Measurements from ENCODE around the gene ABCG2.

DNA sequence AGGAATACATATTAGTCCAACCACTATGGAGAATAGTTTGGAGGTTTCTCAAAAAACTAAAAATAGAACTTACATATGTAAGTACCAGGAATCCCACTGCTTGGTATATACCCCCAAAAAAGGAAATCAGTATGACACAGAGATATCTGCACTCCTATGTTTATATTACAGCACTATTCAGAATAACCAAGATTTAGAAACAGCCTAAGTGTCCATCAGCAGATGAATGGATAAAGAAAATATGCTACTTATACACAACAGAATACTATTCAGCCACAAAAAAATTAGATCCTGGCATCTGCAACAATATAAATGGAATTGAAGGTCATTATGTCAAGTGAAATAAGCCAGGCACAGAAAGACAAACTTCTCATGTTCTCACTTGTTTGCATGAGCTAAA is 27.5 kb upstream of the ABCG2 start:
- TF ChIP-seq, protein P1, sequence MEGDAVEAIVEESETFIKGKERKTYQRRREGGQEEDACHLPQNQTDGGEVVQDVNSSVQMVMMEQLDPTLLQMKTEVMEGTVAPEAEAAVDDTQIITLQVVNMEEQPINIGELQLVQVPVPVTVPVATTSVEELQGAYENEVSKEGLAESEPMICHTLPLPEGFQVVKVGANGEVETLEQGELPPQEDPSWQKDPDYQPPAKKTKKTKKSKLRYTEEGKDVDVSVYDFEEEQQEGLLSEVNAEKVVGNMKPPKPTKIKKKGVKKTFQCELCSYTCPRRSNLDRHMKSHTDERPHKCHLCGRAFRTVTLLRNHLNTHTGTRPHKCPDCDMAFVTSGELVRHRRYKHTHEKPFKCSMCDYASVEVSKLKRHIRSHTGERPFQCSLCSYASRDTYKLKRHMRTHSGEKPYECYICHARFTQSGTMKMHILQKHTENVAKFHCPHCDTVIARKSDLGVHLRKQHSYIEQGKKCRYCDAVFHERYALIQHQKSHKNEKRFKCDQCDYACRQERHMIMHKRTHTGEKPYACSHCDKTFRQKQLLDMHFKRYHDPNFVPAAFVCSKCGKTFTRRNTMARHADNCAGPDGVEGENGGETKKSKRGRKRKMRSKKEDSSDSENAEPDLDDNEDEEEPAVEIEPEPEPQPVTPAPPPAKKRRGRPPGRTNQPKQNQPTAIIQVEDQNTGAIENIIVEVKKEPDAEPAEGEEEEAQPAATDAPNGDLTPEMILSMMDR (IDR thresholded peaks at IDR 0.05): no peak
- no peak for TF ChIP-seq POLR2A (IDR thresholded peaks at IDR 0.05)

Measured in testis (tissue), 2 donors.